Amygdala (tissue), 56 donors: ENCODE results near the gene GRK2.

Experiments used
- DNase-seq, 56 donors: peaks; one replicate each; lab custom pipeline; 2025; lab: John Stamatoyannopoulos, UW

Gene GRK2

DNA sequence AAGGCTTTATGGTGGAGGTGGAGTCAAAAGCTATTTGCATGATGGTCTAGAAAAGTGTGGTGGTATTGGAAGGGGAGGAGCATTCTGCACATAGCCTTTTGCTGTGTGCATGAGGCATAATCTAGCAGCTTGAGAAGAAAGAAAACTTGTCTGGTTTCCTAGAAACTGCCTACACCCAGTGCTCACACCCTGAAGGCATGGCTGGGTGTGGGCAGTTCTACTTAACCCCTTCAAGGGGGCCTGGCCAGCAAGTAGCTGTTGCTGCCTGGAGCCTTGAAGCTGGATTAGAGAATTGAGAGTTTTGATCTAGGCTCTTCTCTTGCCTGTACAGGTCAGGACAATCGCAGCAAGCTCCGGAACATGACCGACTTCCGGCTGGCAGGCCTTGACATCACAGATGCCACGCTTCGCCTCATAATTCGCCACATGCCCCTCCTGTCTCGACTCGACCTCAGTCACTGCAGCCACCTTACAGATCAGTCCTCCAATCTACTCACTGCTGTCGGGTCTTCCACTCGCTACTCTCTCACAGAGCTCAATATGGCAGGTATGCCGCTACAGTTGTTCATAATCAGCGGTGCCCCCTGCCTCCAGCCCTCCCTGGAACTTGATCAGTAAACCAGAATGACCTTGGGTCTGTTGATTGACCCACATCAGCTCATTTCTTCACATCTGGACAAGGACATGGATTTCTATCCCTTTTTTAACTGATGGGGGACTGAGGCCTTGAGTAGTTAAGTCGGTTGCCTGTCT is 12.2 kb upstream of the GRK2 start:
- DNase-seq, result no peak

- DNase-seq, result no peak
Observed at GRCh38 chr11:67254798-67255197, 11.5 kb upstream of the GRK2 start.

DNA sequence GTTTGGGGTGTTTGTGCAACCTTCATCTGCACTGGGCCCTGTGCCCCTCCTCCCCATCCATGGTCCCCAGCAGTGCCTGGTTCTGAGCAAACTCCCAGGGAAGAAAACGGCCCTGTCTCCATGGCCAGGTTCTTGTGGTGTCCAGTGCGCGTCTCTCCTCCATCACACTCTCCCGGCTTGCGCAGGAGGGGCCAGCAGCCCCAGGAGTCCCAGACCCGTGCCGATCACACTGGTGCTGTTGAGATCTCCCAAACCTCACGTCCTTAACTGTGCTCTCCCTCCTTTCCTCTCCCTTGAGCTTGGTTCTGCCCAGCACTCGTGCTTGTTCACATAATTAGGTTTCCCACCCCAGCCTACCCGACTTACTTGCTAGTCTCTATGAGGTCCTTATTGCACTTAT is 10.9 kb upstream of the GRK2 start:
- no peak for DNase-seq

- DNase-seq, result no peak
Observed at GRCh38 chr11:67255864-67256263, 10.4 kb upstream of the GRK2 start.

- no peak for DNase-seq
Observed at GRCh38 chr11:67256477-67257135, 9.7 kb upstream of the GRK2 start.

DNA sequence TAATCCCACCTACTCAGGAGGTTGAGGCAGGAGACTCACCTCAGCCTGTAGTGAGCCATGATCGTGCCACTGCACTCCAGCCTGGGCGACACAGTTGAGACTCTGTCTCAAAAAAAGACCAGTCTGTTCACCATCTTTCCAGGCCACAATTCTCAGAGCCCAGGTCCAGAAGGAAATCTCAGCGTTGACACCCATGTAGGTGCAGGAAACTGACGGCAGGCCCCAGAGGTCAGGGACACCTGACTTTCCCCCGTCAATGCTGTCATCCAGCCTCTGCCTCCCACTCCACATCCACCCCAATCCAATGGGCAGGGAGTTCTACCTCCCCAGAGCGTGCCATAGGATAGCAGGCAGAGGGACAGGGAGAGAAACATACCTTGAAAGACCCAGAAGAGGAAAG is 5.9 kb upstream of the GRK2 start:
- no peak for DNase-seq

- peak in 36 of 56 donors; percentile 20 to 78 (median 46) for DNase-seq
Observed at GRCh38 chr11:67260885-67261639, 5.2 kb upstream of the GRK2 start.

DNA sequence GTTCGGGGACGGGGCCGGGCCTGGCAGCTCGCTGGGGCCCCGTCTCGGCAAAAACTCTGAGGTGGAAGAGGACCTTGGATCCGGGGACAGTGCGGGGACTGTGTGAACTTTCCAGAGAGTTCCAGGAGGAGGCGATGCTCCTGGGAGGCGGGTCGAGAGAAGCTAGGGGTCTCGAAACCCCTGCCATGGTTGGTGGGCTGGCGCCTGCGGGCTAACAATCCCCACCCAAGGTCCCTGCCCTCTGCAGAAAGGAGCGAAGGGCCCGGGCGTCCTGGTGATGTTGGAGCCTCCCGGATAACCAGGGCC is 4.7 kb upstream of the GRK2 start:
- DNase-seq, result peak in 2 of 56 donors; percentile 37 to 42

DNA sequence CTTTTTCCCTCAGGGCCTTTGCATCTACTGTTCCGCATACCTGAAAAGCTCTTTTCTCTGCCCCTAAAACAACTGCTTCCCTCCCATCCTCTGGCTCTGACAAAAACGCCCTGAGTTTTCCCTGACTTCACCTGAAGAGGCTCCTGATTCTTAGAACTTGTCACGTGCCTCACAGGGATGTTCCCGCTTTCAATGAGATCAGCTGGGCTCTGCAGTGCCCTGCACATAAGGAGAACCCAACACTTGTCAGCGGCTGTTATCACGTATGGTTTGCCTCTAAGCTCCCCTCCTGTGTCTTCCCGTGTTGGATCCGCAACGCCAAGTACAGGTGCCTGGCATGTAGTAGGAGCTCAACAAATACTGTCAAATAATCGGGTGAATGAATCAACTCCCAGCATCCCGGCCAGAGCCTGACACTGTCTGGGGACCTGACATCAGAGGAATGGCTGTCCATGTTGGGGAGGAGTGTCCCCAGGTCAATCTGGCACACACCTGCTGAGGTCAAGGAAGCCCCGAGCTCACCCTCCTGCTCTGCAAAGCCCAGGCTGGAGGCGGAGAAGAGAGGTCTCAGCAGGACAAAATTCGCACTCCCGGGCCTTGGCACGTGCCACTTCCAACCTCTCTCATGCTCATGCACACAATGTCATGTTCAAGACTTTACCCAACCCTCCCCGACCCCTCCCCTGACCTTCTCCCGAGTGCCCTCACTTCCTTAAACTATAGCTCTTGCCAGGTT is 4.2 kb upstream of the GRK2 start:
- peak in 1 of 56 donors; percentile 35 for DNase-seq

- peak in 47 of 56 donors; percentile 22 to 80 (median 57) for DNase-seq
Observed at GRCh38 chr11:67262731-67263675, 3.3 kb upstream of the GRK2 start.

DNA sequence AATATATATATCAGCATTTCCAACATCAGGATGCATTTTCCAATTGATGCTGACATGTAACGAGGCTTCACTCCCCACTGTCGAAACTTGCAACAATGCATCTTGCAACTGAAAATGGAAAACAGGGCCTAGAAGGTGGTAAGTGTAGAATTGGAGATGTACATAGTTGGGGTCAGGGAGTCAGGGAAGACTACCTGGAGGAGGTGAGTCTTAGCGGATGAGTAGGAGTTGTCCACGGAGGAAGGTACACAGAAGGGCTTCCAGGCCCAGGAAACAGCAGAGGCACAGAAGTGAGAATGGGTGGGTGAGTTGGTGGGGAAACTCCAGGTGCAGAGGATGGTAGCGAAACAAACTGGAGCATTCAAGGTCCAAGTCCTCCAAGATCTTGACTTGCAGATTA is 2.0 kb upstream of the GRK2 start:
- no peak for DNase-seq

- no peak for DNase-seq
Observed at GRCh38 chr11:67264877-67265632, 1.2 kb upstream of the GRK2 start.

- peak in 39 of 56 donors; percentile 30 to 82 (median 51) for DNase-seq
Observed at GRCh38 chr11:67265633-67266448, 432 bp upstream of the GRK2 start.

- DNase-seq, result no peak
Observed at GRCh38 chr11:67267188-67268080, 1.2 kb downstream of the GRK2 start.

DNA sequence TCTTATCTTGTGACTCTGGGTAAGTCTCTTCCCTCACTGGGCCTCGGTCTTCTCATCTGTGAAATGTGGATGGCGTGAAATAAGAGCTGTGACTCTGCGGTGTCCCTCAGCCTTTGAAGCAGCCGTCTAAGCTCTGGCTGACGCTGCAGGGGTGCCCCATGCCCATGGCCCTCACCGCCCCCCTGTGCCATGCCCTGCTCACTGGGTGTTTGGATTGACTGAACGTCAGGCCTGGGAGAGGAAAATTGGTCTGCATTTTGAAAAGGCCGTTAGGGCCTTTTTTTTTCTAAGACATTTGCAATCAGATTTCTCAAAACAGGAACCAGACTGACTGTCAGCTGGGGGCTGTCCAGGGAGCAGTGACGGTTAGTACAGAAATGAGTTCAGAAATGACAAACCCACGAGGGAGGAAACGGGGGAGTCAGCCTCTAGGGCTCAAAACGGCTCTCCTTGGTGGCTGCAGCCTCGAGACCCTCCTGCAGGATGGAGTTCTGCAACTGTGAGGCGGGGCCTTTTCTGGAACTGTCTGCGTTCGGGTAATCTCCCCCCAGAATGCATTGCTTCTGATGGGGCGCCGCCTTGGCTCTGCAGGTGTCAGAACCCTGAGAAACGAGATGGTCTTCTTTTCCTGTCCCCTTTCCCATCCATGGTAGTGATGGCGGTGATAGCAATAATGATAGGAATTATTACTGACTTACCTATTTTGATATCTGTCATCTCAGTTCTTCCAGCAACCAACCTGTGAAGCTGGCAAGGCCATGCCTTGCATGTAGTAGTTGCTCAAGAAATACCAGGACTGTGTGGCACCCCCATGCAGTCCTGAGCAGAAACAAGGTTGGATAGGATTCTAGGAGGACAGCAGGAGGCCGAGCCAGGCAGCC is 2.0 kb downstream of the GRK2 start:
- peak in 1 of 56 donors; percentile 22 for DNase-seq

- no peak for DNase-seq
Observed at GRCh38 chr11:67268962-67269268, 2.6 kb downstream of the GRK2 start.
